22Rv1 (cell line): ENCODE data around the gene PARD6G.

Experiments
- H3K27ac ChIP-seq: fragments of 450-650 bp; 2 replicates; pipeline ENCODE4 v1.5.1; 2017
- ZFX ChIP-seq: fragments of 450-650 bp; IDR thresholded peaks from 2 replicates; pipeline ENCODE4 v1.6.1; 2017; ENCODE audit warnings: antibody characterized with exemption, borderline replicate concordance
- TF ChIP-seq, protein P1 (sequence below): fragments of 450-650 bp; IDR thresholded peaks from 2 replicates; pipeline ENCODE4 v1.5.1; 2017; ENCODE audit warnings: mild to moderate bottlenecking

Gene PARD6G

DNA sequence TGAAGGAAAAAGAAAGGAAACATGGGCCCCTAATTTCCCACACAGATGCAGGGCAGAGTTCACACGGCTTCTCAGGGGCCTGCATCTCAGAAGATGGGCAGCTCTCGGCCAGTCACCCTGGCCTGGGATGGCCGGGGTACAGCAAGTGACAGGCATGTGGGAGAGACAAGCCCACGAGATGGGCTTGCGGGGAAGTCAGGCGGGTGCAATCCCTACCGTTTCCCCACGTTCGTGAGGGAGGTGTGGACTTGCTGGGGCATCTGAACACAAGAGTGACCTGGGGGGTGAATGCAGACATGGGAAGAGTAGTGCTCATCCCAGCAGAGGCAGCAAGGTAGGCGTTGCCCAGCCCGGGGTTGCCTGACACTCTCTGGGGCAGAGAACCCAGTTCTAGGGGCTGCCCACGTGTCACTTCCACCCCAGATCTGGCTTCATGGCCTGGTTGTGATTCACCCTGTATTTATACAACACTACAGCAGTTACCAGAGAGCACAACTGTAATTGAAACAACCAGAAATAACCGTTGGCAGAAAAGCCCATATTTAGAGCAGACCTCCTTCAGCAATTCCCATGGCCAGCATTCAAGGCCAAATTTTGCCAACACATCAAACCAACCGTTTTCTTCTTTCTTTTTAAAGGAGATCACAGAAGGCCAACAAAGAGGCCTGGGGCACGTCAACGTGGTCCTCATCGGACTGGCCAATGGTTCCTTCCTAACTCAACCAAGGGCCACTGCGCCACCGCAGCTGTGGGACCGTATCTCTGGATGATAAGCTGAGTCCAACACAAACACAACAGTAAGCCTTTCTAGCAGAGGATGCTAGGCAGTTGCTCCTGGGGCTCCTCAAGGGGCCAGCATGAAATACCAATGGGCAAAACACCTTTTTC, 58.4 kb downstream of the PARD6G start:
- no peak for TF ChIP-seq ZFX
- TF ChIP-seq, protein P1, sequence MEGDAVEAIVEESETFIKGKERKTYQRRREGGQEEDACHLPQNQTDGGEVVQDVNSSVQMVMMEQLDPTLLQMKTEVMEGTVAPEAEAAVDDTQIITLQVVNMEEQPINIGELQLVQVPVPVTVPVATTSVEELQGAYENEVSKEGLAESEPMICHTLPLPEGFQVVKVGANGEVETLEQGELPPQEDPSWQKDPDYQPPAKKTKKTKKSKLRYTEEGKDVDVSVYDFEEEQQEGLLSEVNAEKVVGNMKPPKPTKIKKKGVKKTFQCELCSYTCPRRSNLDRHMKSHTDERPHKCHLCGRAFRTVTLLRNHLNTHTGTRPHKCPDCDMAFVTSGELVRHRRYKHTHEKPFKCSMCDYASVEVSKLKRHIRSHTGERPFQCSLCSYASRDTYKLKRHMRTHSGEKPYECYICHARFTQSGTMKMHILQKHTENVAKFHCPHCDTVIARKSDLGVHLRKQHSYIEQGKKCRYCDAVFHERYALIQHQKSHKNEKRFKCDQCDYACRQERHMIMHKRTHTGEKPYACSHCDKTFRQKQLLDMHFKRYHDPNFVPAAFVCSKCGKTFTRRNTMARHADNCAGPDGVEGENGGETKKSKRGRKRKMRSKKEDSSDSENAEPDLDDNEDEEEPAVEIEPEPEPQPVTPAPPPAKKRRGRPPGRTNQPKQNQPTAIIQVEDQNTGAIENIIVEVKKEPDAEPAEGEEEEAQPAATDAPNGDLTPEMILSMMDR = no peak
- H3K27ac ChIP-seq = no peak overlapping the region

DNA sequence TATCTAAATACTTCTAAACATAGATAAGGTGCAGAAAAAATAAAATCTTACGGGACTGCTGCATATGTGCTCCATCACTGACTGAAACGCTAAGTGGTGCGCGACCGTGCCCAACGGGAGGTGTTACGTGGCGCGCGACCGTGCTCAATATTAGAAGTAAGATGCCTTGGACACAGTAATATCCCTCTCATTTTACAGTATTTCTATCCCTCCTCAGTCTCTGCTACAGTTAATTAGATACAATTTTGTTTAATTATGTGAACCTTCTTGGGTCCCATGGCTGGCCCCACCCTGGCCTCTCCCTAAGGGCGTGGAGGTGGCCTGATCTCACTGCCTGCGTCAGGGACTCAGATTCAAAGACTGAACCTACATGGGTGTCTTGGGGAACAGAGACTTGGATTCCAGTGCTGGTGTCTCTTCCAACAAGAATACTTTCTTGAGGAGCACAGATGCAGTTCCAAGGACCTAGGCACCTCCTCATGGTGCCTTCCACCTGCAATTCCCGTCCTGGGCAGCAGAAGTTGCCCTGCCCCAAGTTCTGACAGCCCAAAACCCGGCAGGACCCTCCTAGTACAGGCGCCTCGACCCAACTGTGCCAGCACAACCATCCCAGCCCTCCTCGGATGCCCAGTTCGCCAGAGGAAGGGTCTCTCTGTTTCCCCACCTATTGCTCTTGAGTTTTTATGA, 59.2 kb downstream of the PARD6G start:
- H3K27ac ChIP-seq = no peak overlapping the region
- TF ChIP-seq, protein P1 = no peak
- no peak for TF ChIP-seq ZFX

DNA sequence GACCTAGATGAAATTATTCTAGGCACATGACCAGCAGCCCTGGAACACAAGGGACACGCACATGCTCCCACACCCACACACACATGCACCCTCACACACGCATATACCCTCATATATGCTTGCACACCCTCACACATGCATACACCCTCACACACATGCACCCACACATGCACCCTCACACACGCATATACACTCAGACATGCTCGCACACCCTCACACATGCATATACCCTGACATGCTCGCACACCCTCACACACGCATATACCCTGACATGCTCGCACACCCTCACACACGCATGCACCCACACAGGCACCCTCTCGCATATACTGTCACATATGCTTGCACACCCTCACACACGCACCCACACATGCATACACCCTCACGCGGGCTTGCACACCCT, 61.8 kb downstream of the PARD6G start:
- TF ChIP-seq, protein P1 = no peak
- TF ChIP-seq ZFX = no peak
- H3K27ac ChIP-seq = no peak overlapping the region

DNA sequence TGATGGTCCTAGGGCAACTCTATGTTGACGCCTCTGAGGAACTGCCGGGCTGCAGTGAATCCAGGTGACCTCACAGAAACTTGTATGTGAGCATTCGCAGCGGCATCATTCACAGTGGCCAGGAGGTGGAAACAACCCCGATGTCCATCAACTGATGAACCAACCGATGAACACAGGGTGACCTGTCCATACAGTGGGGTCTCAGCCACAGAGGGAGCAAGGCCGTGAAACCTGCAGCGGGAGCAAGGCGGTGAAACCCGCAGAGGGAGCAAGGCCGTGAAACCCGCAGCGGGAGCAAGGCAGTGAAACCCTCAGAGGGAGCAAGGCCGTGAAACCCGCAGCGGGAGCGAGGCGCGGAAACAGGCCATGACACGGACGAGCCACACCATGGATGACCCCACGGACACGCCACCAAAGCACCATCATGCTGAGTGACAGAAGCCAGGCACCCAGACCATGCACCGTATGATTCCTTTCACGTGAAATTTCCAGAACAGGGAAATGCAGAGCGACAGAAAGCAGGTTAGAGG, 63.0 kb downstream of the PARD6G start:
- no peak overlapping the region for H3K27ac ChIP-seq
- TF ChIP-seq ZFX = no peak
- TF ChIP-seq, protein P1 = no peak

DNA sequence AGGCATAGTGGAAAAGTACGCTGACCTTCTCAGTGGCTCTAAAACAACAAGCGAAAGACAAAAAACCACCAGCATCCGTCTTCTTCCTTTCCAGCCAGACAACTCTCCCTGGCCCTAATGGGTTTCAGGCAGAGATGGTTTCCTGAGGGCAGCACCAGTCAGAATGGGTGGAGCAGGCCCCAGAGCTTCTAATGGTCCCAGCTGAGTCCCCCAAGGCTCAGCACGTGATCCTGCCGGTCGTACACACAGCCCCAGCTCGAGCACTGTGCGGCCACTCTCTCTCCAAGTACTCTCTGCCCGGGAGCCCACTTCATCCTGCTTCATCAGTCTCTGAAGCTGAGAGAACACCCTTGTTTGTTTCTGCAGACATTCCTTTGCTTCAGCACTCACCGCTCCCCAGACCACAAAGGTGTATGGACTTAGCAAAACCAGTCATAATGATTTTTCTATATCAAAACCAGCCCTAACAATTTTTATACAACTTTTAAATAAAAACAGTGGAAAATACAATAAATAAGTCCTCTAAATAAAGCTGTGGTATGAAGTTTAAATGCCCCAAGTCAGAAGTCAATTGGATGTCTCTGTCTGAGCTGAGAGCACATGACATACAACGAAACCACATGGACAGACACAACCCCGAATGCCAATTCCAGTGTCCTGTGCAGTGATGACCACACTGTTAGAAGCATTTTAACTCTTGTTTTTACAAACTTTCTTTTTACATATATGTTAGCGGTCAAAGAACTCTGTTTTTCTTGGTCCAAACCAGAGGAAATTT, 63.9 kb downstream of the PARD6G start:
- H3K27ac ChIP-seq = no peak overlapping the region
- no peak for TF ChIP-seq ZFX
- TF ChIP-seq, protein P1 = no peak

DNA sequence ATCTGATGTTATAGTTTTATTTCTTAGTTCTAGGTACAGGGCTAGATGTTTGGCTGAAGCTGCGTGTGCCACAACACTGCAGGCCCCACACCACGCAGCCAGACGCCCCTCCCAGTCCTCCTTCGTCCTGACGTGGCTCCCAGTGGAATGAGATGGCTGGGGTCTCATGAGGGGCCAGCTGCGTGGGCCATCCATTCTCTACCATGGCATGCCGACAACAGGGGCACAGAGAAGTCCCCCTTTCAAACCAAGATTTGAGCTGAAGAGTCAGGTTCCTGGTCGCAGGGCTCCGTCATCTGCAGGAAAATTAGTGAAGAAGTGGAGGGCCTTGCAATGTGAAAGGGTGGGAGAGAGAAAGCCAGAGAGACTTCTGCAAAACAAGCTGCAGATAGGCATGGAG, 64.5 kb downstream of the PARD6G start:
- no peak overlapping the region for H3K27ac ChIP-seq
- TF ChIP-seq ZFX = no peak
- TF ChIP-seq, protein P1 = no peak
